Right atrium auricular region (tissue), 2 donors: ENCODE data around the gene CD47. TPM values are rescaled to one million over a fixed set of nuclear protein-coding genes. Genes with fewer than 3 reads are reported as not detected.

ENCODE experiments used
- DNase-seq: peaks from one replicate; pipeline ENCODE4 v3.0.0-alpha.2; 2019; ENCODE audit warnings: low spot score
- H3K27ac ChIP-seq, 2 donors: fragments of 200-600 bp; sonication (generic); 1 replicate in 1 of 2; 2 replicates in 1 of 2; pipeline ENCODE4 v1.5.1; 2016 to 2019
- H3K27me3 ChIP-seq, 2 donors: fragments of 200-600 bp; sonication (generic); one replicate each; pipeline versions ENCODE4 v1.5.1 to v1.6.0; 2017 to 2019
- H3K36me3 ChIP-seq: fragments of 200-600 bp; sonication (generic); one replicate; pipeline ENCODE4 v1.5.1; 2016
- H3K4me1 ChIP-seq, 2 donors: fragments of 200-600 bp; sonication (generic); one replicate each; pipeline versions ENCODE4 v1.5.1 to v1.6.0; 2017 to 2019
- H3K4me3 ChIP-seq, 2 donors: fragments of 200-600 bp; sonication (generic); 1 replicate in 1 of 2; 2 replicates in 1 of 2; pipeline ENCODE4 v1.5.1; 2017 to 2019; ENCODE audit warnings: mild to moderate bottlenecking in 1 of 2, moderate library complexity in 1 of 2
- H3K9me3 ChIP-seq, 2 donors: fragments of 200-600 bp; sonication (generic); one replicate each; pipeline ENCODE4 v1.5.1; 2019
- total RNA-seq, 2 donors: library from RNA; depleted of rRNA; stranded (reverse); fragments of >200 nt; gene quantifications; one replicate each; pipeline ENCODE4 v1.1.0, GENCODE V29; 2016
- TF ChIP-seq, protein P1 (sequence below), 2 donors: fragments of 200-600 bp; sonication (generic); IDR thresholded peaks; one replicate each; pipeline ENCODE4 v1.5.1; 2019; ENCODE audit warnings: antibody characterized with exemption in 2 of 2

Gene CD47
- total RNA-seq, 2 donors from 2014 or later, result 52.1 to 92.2 TPM

DNA sequence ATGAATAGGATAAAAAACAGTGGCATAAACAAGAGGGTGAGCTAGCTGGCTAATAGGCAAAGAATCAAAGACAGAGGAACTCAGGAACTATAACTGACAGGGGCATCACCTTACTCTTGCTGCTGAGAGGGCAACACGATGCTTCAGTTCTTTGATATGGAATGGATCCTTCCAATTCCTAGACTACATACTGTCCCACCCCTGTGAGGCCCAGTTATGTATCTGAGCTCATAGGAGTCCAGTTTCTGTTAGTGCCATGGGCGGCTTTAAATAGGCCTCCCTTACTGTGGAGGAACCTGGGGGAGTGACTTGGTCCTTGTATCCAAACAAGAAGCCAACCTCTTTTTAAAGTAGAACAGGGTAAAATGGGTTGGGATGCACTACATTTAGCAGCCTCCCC lies 37.3 kb downstream of the CD47 start:
- H3K27me3 ChIP-seq, result no peaks in the 10 kb centered on the region
- H3K9me3 ChIP-seq, result no peaks in the 10 kb centered on the region
- no peak for DNase-seq
- H3K27ac ChIP-seq, result peak overlapping the region in 1 of 2 donors; percentile 20
- peaks cover 14% of the 10 kb centered on the region for H3K36me3 ChIP-seq
- H3K4me1 ChIP-seq, result peaks cover 0 to 5% of the 10 kb centered on the region in 2 donors
- TF ChIP-seq, protein P1, sequence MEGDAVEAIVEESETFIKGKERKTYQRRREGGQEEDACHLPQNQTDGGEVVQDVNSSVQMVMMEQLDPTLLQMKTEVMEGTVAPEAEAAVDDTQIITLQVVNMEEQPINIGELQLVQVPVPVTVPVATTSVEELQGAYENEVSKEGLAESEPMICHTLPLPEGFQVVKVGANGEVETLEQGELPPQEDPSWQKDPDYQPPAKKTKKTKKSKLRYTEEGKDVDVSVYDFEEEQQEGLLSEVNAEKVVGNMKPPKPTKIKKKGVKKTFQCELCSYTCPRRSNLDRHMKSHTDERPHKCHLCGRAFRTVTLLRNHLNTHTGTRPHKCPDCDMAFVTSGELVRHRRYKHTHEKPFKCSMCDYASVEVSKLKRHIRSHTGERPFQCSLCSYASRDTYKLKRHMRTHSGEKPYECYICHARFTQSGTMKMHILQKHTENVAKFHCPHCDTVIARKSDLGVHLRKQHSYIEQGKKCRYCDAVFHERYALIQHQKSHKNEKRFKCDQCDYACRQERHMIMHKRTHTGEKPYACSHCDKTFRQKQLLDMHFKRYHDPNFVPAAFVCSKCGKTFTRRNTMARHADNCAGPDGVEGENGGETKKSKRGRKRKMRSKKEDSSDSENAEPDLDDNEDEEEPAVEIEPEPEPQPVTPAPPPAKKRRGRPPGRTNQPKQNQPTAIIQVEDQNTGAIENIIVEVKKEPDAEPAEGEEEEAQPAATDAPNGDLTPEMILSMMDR (IDR thresholded peaks at IDR 0.05), result no peak
- H3K4me3 ChIP-seq, result no peak overlapping the region

DNA sequence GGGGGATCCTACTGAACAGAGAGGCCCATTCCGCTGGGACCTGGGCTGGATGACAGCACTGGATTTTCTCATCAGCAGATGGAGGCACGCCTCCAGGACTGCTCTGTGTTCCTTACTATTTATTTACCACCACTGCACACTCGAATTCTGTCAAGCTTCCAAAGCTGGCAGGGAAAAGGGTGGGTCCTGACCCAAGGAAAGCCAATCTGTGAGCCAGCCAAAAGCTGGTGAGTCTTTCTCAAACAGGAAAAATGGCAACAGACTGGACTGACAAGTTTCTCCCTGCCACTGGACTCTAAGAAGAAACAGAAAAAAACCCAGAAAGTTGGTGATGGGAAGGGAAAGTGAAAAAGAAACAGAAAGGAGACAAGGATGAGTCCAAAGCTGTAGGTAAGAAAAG lies 37.8 kb downstream of the CD47 start:
- no peak overlapping the region for H3K4me3 ChIP-seq
- peak overlapping the region in 1 of 2 donors; percentile 20 for H3K27ac ChIP-seq
- DNase-seq, result no peak

DNA sequence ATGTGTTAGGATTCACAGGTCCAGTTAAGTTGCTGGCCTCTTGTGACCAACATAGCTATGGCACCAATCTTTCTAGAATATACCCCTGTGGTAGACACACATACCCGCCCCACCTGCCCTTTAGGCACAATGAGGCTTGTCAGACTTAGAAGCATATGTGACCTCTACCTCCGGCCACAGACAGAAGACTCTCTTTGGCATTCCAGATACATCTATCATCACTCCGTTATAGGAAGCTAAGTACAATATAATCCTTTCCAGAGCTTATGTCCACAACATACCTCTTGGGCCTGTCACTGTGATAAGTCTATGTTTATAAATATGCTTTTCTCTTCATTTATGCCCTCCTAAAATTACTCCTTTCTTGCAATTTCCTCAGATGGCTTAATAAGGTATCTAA lies 39.8 kb downstream of the CD47 start:
- TF ChIP-seq, protein P1 (IDR thresholded peaks at IDR 0.05), result no peak
- Histone ChIP-seq H3K27ac (no peak overlapping the region), H3K4me1 (peaks cover 0 to 5% of the 10 kb centered on the region in 2 donors), H3K4me3 (no peak overlapping the region), H3K9me3 (no peaks in the 10 kb centered on the region), H3K36me3 (peaks cover 19% of the 10 kb centered on the region), H3K27me3 (no peaks in the 10 kb centered on the region)
- no peak for DNase-seq

More for the DNA sequence above, 37.8 kb downstream of the CD47 start:
- Histone ChIP-seq H3K4me1 (peaks cover 0 to 5% of the 10 kb centered on the region in 2 donors), H3K9me3 (no peaks in the 10 kb centered on the region), H3K27me3 (no peaks in the 10 kb centered on the region), H3K36me3 (peaks cover 10% of the 10 kb centered on the region)
- TF ChIP-seq, protein P1 (IDR thresholded peaks at IDR 0.05), result no peak

DNA sequence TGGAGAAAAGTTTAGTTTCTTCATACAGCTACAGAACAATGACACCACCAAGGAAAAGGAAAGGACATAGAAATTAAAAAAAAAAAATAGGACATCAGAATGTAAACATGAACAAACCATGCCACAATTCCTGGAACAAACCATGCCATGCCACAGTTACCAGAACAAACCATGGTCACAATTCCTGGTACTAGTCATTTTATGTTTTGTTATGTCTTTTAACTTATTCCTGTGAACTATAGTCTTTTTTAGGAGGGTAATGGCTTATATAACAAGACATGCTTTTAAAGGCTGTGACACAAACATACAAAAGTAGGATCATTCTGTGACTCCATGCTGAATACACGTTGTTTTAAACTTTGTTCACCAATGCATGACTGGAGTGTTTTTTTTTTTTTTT lies 42.8 kb downstream of the CD47 start:
- no peaks in the 10 kb centered on the region for H3K4me1 ChIP-seq
- H3K4me3 ChIP-seq, result no peak overlapping the region
- DNase-seq, result no peak
- no peaks in the 10 kb centered on the region for H3K27me3 ChIP-seq
- H3K27ac ChIP-seq, result no peak overlapping the region
- no peaks in the 10 kb centered on the region for H3K9me3 ChIP-seq
- peaks cover 19% of the 10 kb centered on the region for H3K36me3 ChIP-seq
- TF ChIP-seq, protein P1 (IDR thresholded peaks at IDR 0.05), result no peak

DNA sequence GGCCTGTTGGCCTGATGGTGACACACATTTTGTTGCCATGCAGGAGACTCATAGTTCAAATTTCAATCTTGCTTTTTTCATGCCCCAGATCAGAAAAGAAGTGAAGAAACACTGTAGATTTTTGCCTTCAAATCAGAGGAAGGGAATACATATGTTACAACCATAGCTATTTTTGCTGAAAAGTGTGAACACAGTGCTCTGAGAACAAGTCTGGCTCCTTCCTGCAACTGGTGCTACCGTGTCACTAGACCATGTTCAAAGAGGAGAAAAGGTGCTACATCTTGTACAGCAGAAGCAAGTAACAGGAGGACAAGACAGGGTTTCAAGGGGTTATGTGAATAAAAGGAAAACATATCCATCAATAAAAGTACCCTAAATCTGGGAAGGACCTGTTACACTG lies 44.6 kb downstream of the CD47 start:
- TF ChIP-seq, protein P1 (IDR thresholded peaks at IDR 0.05), result no peak
- Histone ChIP-seq H3K27ac (no peak overlapping the region), H3K9me3 (no peaks in the 10 kb centered on the region), H3K4me1 (no peaks in the 10 kb centered on the region), H3K36me3 (peaks cover 27% of the 10 kb centered on the region), H3K4me3 (no peak overlapping the region), H3K27me3 (no peaks in the 10 kb centered on the region)
- DNase-seq, result no peak

DNA sequence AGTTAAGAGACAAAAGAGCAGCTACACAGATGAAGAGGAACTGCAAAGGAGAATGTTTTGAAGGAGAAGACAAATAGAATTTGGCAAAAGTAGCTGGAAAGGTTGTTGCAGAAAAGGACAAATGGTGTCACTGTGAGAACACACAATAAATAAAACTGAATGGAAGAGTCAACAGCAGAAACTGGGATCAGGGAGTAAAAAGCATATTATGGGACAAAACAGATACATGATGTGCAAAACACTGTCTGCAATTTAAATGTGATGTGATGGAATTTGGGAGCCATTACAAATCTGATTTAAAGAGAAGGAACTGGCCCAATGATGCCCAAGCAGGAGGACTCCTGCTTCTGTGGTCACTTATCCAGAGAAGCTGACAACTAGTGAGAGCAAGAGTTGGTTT lies 46.1 kb downstream of the CD47 start:
- no peak overlapping the region for H3K27ac ChIP-seq
- no peak overlapping the region for H3K4me3 ChIP-seq
- H3K27me3 ChIP-seq, result no peaks in the 10 kb centered on the region
- H3K9me3 ChIP-seq, result no peaks in the 10 kb centered on the region
- no peaks in the 10 kb centered on the region for H3K4me1 ChIP-seq
- TF ChIP-seq, protein P1 (IDR thresholded peaks at IDR 0.05), result no peak
- peaks cover 22% of the 10 kb centered on the region for H3K36me3 ChIP-seq
- no peak for DNase-seq
